Fibroblast of skin of right biceps (primary cell): ENCODE measurements around the gene E2F1.
"Not testable (repeated sequence)": the region's sequence is repeated elsewhere in the genome, so short reads cannot be mapped to it uniquely, and the experiment has no call there.

Source experiments
- DNase-seq: peaks from one replicate; pipeline ENCODE4 v3.0.0-alpha.2; 2013

E2F1 gene

GRCh38 chr20:33631910-33632309, 54.3 kb downstream of the E2F1 start:
- DNase-seq: not testable (repeated sequence)

GRCh38 chr20:33630507-33630906, 55.7 kb downstream of the E2F1 start:
- DNase-seq: no peak

DNA sequence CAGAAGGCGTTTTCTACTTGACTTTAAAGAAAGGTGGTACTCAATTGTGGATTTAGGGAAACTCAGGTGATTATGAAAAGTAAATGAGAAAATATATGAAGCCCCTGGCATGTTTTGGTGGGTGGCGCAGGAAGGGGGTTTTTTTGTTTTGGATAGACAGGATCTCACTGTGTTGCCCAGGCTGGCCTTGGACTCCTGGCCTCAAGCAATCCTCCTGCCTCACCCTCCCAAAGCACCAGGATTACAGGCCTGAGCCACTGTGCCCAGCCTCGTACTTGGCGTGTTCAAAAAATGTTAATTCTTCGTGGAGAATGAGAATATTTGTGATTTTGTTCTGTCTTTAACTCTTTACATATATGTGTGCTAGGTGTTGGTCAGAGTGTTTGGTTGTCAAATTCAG, 56.2 kb downstream of the E2F1 start:
- DNase-seq: no peak

DNA sequence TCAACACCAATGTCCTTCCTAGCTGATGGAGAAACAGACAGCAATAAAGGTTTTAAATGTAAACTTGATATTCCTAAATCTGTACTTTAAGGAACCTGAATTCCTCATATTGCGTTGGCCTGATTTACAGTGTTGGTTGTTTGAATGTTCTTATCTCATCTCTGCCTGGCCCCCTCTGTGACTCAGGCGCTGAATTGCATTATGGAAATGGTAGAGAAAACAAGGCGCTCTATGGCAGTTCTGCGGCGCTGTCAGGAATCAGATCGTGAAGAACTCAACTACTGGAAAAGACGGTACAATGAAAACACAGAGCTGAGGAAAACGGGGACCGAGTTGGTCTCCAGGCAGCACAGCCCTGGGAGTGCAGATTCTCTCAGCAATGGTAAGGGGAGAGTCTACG, 56.7 kb downstream of the E2F1 start:
- no peak for DNase-seq

DNA sequence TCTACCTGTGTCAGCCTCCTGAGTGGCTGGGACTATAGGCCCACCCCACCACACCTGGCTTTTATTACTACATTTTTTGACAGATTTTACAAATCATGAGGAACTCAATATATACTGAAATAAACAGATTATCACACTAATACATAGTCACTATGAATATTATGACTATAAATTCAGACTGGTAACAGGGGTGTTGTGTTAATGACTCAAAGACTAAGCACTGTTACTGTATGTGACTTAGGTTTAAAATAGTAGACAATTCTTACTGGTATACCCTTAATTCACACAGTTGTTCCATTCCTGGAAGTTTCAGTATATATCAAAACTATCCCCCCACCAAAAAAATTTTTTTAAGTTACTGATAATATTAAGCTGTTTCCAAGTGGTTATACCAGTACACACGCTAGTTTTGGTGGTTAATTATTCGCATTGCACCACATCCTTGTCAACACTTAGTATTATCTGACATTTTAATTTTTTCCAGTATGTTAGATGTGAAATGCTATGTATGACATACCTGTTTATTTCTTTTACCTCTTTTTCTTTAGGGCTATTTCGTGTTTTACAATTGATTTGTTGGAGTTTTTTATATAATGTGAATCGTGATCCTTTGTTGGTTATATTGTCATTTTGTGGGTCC, 58.5 kb downstream of the E2F1 start:
- no peak for DNase-seq

GRCh38 chr20:33626190-33626589, 60.0 kb downstream of the E2F1 start:
- no peak for DNase-seq
